ENCODE results near the gene CDH23.

GRCh38 chr10:71635251-71635866, 238.6 kb downstream of the CDH23 start:
- TF ChIP-seq, protein P1, sequence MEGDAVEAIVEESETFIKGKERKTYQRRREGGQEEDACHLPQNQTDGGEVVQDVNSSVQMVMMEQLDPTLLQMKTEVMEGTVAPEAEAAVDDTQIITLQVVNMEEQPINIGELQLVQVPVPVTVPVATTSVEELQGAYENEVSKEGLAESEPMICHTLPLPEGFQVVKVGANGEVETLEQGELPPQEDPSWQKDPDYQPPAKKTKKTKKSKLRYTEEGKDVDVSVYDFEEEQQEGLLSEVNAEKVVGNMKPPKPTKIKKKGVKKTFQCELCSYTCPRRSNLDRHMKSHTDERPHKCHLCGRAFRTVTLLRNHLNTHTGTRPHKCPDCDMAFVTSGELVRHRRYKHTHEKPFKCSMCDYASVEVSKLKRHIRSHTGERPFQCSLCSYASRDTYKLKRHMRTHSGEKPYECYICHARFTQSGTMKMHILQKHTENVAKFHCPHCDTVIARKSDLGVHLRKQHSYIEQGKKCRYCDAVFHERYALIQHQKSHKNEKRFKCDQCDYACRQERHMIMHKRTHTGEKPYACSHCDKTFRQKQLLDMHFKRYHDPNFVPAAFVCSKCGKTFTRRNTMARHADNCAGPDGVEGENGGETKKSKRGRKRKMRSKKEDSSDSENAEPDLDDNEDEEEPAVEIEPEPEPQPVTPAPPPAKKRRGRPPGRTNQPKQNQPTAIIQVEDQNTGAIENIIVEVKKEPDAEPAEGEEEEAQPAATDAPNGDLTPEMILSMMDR (IDR thresholded peaks at IDR 0.05) = no peak
- no peak for TF ChIP-seq POLR2A (IDR thresholded peaks at IDR 0.05)
